ENCODE results near the gene THOC7.
A peak's percentile ranks its signal among the peaks of the same experiment; 100 is the strongest.

Gene THOC7

DNA sequence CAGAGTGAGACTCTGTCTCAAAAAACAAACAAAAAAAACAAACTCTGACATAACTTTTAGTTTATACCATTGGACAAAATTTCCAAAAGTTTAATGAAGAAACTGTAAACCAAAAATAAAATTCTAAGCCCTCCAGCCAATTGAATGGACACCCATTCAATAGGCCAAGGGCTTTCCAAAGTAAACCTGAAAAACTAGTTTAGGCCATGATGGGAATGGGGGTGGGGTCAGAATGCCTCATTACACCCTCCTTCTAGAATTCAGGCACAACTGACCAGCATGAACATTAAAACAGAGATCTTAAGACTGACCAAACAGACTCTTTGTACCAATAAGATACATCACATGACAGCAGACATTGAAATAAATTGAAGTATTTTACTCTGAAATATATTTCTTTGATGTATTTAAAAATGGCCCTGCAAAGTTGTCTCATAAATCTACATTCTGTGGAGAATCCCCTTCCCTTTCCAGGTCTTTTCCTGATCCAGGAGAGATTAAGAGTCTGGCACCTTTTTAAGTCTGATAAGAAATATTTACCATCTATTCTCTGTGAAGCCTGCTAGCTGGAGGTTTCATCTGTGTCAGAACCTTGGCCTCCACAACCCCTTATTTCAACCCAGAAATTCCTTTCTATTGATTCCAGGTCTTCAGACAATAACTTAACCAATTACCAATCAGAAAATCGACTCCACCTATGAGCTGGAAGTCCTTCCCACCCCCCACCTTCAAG is 15.7 kb downstream of the THOC7 start:
- no peak for DNase-seq (ENCODE audit: low read depth)
- no peak overlapping the region for H3K4me3 ChIP-seq (ENCODE audit: low read depth, low read length)
- TF ChIP-seq, protein P1, sequence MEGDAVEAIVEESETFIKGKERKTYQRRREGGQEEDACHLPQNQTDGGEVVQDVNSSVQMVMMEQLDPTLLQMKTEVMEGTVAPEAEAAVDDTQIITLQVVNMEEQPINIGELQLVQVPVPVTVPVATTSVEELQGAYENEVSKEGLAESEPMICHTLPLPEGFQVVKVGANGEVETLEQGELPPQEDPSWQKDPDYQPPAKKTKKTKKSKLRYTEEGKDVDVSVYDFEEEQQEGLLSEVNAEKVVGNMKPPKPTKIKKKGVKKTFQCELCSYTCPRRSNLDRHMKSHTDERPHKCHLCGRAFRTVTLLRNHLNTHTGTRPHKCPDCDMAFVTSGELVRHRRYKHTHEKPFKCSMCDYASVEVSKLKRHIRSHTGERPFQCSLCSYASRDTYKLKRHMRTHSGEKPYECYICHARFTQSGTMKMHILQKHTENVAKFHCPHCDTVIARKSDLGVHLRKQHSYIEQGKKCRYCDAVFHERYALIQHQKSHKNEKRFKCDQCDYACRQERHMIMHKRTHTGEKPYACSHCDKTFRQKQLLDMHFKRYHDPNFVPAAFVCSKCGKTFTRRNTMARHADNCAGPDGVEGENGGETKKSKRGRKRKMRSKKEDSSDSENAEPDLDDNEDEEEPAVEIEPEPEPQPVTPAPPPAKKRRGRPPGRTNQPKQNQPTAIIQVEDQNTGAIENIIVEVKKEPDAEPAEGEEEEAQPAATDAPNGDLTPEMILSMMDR (conservative IDR thresholded peaks at IDR 0.05; ENCODE audit: low read depth, low read length), result no peak

DNA sequence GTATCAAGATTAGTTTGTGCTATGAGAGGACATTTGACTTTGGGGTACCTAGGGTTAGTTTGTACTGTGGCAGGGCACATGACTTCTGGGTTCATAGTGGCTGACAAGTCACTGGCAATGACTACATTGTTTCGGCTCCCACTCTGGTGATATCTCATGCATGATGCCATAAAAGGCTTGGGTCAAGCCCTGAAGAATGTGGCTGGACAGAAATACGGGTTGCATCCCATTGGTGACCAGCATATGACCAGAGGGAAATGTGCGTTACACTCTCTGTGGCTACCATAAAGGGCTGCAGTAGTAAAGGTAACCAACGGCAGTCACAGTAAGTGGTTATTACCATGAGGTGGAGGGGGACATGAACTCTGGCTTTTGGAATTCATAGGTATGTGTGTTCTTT is 18.4 kb downstream of the THOC7 start:
- H3K4me3 ChIP-seq (ENCODE audit: low read depth, low read length), result no peak overlapping the region
- no peak for DNase-seq (ENCODE audit: low read depth)
- TF ChIP-seq, protein P1 (conservative IDR thresholded peaks at IDR 0.05; ENCODE audit: low read depth, low read length), result no peak

DNA sequence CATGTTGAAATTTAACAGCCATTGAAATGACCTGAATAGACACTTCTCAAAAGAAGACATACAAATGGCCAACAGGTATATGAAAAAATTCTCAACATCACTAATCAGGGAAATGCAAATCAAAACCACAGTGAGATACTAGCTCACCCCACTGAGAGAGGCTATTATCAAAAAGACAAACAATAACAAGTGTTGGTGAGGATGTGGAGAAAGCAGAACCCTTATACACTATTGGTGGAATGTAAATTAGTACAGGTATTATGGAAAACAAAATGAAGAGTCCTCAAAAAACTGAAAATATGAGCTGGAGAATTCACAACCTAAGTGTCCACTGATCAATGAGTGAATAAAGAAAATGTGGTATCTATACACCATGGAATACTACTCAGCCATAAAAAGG is 21.5 kb downstream of the THOC7 start:
- TF ChIP-seq, protein P1 (conservative IDR thresholded peaks at IDR 0.05; ENCODE audit: low read depth, low read length), result no peak
- DNase-seq (ENCODE audit: low read depth), result no peak
- H3K4me3 ChIP-seq (ENCODE audit: low read depth, low read length), result no peak overlapping the region

DNA sequence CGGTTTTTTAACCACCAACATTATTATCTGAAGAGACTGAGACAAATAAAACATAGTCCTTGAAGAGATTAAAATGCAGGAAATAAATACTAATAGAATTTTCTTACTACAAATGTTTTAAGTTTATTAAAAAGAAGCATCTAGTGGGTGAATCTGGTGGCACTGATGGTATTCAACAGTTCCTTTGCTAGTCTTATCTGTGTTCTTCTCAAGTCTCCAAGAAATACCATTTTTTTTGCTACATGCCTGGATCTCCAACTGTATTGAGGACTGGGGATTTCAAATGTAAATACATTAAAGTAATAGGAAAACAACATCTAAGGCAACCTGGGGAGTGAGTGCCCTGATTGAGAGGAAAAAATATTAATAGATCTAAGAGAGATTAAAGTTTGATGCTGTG is 21.9 kb downstream of the THOC7 start:
- no peak for DNase-seq (ENCODE audit: low read depth)
- no peak overlapping the region for H3K4me3 ChIP-seq (ENCODE audit: low read depth, low read length)
- TF ChIP-seq, protein P1 (conservative IDR thresholded peaks at IDR 0.05; ENCODE audit: low read depth, low read length), result no peak

DNA sequence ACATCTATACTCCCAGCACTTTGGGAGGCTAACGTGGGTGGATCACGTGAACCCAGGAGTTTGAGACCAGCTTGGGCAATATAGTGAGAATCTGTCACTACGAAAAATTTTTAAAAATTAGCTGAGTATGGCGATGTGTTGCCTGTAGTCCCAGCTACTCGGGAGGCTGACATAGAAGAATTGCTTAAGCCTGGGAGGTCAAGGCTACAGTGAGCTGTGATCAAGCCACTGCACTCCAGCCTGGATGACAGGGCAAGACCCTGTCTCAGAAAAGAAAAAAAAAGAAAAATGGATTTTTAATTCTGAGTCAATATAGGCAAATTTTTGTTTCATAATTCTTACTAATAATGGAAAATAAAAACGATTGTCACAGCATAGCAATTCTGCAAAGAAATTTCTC is 31.2 kb downstream of the THOC7 start:
- TF ChIP-seq, protein P1 (conservative IDR thresholded peaks at IDR 0.05; ENCODE audit: low read depth, low read length), result no peak
- DNase-seq (ENCODE audit: low read depth), result no peak
- no peak overlapping the region for H3K4me3 ChIP-seq (ENCODE audit: low read depth, low read length)

DNA sequence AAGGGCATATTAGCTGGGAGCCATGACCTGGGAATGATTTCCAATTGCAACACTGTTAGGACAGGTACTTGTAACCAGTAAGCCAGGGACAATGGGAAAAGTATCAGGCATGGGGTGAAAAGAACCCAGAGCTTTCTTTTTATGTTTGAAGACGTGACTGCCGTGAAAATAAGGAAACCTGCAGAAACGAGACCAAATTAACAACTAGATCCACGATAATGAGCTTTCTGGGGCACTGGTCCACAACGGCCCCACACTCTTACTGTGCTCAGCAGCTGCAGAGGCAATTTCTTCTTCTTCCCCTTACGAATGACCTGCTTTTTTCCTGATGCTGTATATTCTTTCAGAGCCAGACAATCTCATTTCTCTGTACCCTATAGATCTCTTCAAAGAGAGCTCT is 33.1 kb downstream of the THOC7 start:
- no peak for DNase-seq (ENCODE audit: low read depth)
- no peak overlapping the region for H3K4me3 ChIP-seq (ENCODE audit: low read depth, low read length)
- TF ChIP-seq, protein P1 (conservative IDR thresholded peaks at IDR 0.05; ENCODE audit: low read depth, low read length), result no peak

DNA sequence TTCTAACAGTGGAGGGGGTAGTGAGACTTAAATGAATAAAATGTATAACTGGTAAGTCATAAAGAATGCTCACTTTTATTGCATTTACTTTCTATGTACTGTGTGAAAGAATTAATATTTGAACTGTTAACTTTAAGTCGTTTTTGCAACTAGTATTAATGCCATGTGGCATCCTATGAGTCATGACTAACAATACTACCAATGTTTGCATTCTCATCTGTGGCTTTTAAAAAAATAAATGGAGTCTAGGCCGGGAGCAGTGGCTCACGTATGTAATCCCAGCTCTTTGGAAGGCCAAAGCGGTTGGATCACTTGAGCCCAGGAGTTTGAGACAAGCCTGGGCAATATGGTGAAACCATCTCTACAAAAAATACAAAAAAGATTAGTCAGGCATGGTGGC is 39.3 kb downstream of the THOC7 start:
- peak; percentile 50 for DNase-seq (ENCODE audit: low read depth)
- TF ChIP-seq, protein P1 (conservative IDR thresholded peaks at IDR 0.05; ENCODE audit: low read depth, low read length), result no peak

More for the DNA sequence above, 39.3 kb downstream of the THOC7 start:
- H3K4me3 ChIP-seq (ENCODE audit: low read depth, low read length), result no peak overlapping the region
